GM19455 (cell line): ENCODE measurements around the gene ZNF282.
"Not testable (repeated sequence)": the region's sequence is repeated elsewhere in the genome, so short reads cannot be mapped to it uniquely, and the experiment has no call there.

Experiments used
- ATAC-seq: cut with Tn5 transposase; IDR thresholded peaks from one replicate; pipeline ENCODE4 v1.9.1; 2021; ENCODE audit not compliant: unreplicated experiment

The ZNF282 gene

GRCh38 chr7:149224352-149224751 is 29.0 kb downstream of the ZNF282 start:
- no peak for ATAC-seq

GRCh38 chr7:149225106-149225505 is 29.8 kb downstream of the ZNF282 start:
- ATAC-seq, result no peak

GRCh38 chr7:149225656-149226055 is 30.3 kb downstream of the ZNF282 start:
- no peak for ATAC-seq

GRCh38 chr7:149226366-149226765 is 31.0 kb downstream of the ZNF282 start:
- ATAC-seq, result not testable (repeated sequence)

- no peak for ATAC-seq
Observed at GRCh38 chr7:149226840-149227494, 31.6 kb downstream of the ZNF282 start.

- ATAC-seq, result no peak
Observed at GRCh38 chr7:149228831-149229471, 33.6 kb downstream of the ZNF282 start.

GRCh38 chr7:149229526-149229925 is 34.2 kb downstream of the ZNF282 start:
- ATAC-seq, result no peak

- no peak for ATAC-seq
Observed at GRCh38 chr7:149232362-149232761, 37.0 kb downstream of the ZNF282 start.

- not testable (repeated sequence) for ATAC-seq
Observed at GRCh38 chr7:149233655-149234204, 38.4 kb downstream of the ZNF282 start.

- no peak for ATAC-seq
Observed at GRCh38 chr7:149237502-149237901, 42.2 kb downstream of the ZNF282 start.

- ATAC-seq, result no peak
Observed at GRCh38 chr7:149238051-149238450, 42.7 kb downstream of the ZNF282 start.

GRCh38 chr7:149239345-149240143 is 44.2 kb downstream of the ZNF282 start, which contains the start of gene ZNF212:
TSS of gene ZNF212 (plus strand) at chr7:149239651. CDS start at chr7:149239779, 128 bp downstream.
- peak; percentile 98 for ATAC-seq

- no peak for ATAC-seq
Observed at GRCh38 chr7:149240637-149241036, 45.3 kb downstream of the ZNF282 start.

GRCh38 chr7:149241696-149242095 is 46.4 kb downstream of the ZNF282 start:
- ATAC-seq, result no peak

GRCh38 chr7:149245244-149245643 is 49.9 kb downstream of the ZNF282 start:
- ATAC-seq, result no peak

GRCh38 chr7:149245744-149246143 is 50.4 kb downstream of the ZNF282 start:
- no peak for ATAC-seq

- ATAC-seq, result no peak
Observed at GRCh38 chr7:149248777-149249176, 53.4 kb downstream of the ZNF282 start.

- not testable (repeated sequence) for ATAC-seq
Observed at GRCh38 chr7:149250151-149250550, 54.8 kb downstream of the ZNF282 start.

- ATAC-seq, result not testable (repeated sequence)
Observed at GRCh38 chr7:149251518-149251917, 56.2 kb downstream of the ZNF282 start.

- no peak for ATAC-seq
Observed at GRCh38 chr7:149252378-149252777, 57.0 kb downstream of the ZNF282 start.

- no peak for ATAC-seq
Observed at GRCh38 chr7:149253665-149254064, 58.3 kb downstream of the ZNF282 start.
